IPS-18a (cell line): ENCODE measurements around the gene EHMT1.
"Not testable (repeated sequence)": the region's sequence is repeated elsewhere in the genome, so short reads cannot be mapped to it uniquely, and the experiment has no call there.

ENCODE experiments used
- H3K27ac ChIP-seq: one replicate; pipeline ENCODE4 v1.5.1; 2013; ENCODE audit warnings: low read length
- H3K27me3 ChIP-seq: one replicate; pipeline ENCODE4 v1.6.1; 2013; ENCODE audit warnings: mild to moderate bottlenecking, low read length; ENCODE audit not compliant: control insufficient read depth, insufficient read depth
- H3K36me3 ChIP-seq: one replicate; pipeline ENCODE4 v1.6.1; 2013; ENCODE audit warnings: low read depth, low read length; ENCODE audit not compliant: control insufficient read depth
- H3K4me1 ChIP-seq: one replicate; pipeline ENCODE4 v1.6.1; 2013; ENCODE audit warnings: low read depth, low read length; ENCODE audit not compliant: control insufficient read depth
- H3K4me3 ChIP-seq: one replicate; pipeline ENCODE4 v1.5.1; 2013; ENCODE audit warnings: low read length
- H3K9ac ChIP-seq: one replicate; pipeline ENCODE4 v1.6.1; 2013; ENCODE audit warnings: mild to moderate bottlenecking, low read length, moderate library complexity
- H3K9me3 ChIP-seq: one replicate; pipeline ENCODE4 v1.6.1; 2013; ENCODE audit warnings: low read depth, low read length; ENCODE audit not compliant: control insufficient read depth

The EHMT1 gene

DNA sequence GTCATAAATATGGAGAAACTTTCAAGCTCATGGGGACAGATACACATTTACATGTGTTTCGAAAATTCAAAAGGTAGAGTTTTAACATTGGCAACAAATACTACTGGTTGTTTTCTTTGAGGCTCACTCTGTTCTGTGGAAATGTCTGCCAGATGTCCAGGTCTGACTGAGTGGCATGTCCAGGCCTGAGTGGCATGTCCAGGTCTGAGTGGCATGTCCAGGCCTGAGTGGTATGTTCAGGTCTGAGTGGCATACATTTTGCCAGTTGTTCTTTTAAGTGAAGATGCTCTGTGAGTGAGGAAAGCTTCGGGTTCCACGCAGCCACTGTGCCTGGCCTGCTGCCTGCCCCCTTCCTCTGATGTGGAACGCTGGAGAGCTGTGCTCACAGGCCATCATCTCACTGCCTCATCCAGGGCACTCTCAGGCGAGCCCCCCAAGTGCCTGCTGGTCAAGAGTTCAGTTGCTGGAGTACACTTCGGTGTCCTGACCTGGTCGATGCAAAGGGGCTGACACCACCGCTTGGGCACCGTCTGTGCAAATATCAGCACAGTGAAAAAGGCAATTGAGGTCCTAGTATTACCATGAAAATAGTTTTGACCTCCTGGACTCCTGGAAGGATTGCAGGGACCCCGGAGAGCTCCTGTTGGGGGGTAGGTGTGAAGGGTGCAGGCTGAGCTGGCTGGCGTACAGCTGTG, 89.9 kb downstream of the EHMT1 start:
- Histone ChIP-seq H3K4me3 (no peak overlapping the region), H3K9me3 (no peaks in the 10 kb centered on the region), H3K27me3 (no peaks in the 10 kb centered on the region), H3K36me3 (peaks cover 5% of the 10 kb centered on the region), H3K9ac (no peak overlapping the region), H3K4me1 (peaks cover 17% of the 10 kb centered on the region), H3K27ac (no peak overlapping the region)

DNA sequence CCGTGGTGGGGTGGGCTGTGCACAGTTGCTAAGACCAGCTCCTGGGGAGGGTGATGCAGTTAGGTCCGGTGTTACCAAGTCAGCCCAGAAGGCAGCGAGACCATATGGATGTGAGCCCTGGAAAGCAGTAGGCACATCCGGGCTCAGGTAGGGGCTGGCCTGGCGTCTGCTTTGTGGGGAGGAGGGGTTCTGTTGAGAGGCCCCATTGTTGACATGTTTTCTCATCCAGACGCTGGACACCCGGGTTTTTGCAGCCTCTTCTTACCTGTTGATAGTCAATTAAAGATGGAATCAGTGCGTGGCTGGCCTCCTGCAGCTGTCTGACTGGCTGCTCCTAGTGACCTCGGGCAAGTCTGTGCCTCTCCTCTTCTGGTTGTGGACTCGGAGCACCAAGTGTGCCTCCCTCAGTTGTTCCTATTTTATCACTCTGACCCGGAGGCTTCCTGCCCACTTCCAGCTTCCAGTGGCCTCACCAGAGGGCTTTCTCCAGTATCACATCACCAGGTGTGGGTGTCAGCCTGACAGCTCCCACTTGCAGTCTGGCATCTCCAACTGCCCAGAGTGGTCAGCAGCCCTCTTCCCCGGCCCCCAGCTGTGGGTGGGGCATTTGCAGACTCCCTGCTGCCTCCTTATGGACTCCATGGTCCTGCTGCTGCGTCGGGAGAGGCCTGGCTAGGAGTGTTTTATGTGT, 90.8 kb downstream of the EHMT1 start:
- Histone ChIP-seq H3K4me1 (peaks cover 17% of the 10 kb centered on the region), H3K27me3 (no peaks in the 10 kb centered on the region), H3K36me3 (peaks cover 5% of the 10 kb centered on the region), H3K4me3 (no peak overlapping the region), H3K27ac (no peak overlapping the region), H3K9ac (no peak overlapping the region), H3K9me3 (no peaks in the 10 kb centered on the region)

DNA sequence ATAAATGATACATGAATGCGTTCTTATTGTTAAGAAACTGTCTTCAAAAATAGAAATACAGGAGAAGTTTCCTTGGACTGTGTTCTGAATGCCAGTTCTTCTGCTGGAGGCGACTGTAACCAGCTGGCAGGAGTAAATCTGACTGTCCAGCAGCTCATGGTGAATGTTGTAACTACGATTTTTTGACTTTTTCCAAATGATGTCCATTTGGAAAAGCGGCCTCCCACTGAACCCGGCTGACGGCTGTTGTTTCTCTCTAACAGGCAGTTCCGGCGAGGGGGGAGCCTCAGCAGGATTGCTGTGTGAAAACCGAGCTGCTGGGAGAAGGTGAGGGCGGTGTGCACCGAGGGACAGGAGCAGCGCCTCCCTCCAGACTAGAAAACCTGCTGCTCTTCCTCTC, 91.9 kb downstream of the EHMT1 start:
- Histone ChIP-seq H3K4me3 (no peak overlapping the region), H3K9me3 (no peaks in the 10 kb centered on the region), H3K9ac (no peak overlapping the region), H3K36me3 (peaks cover 11% of the 10 kb centered on the region), H3K4me1 (peaks cover 11% of the 10 kb centered on the region), H3K27ac (no peak overlapping the region), H3K27me3 (no peaks in the 10 kb centered on the region)

DNA sequence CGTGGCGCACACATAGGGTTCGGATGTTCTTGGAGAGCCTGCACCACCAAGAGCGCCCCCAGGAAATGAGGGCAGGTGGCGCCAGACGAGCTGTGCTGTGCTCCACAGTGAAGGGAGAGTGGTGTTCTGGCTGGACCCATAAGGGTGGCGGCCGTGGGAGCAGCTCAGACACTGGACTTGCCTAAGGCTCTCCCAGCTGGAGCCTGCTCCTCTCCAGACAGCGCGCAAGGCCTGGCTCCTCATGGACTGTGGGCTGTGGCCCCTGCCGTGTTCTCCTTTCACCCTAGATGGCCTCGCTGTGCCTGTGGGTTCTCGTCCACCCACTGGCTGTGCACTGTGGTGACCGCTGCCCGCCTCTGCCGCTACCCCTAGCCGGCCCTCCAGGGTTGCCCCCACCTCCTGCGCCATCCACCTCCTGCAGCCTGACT, 92.9 kb downstream of the EHMT1 start:
- H3K36me3 ChIP-seq, result peaks cover 14% of the 10 kb centered on the region
- peaks cover 11% of the 10 kb centered on the region for H3K4me1 ChIP-seq
- H3K9me3 ChIP-seq, result no peaks in the 10 kb centered on the region
- H3K4me3 ChIP-seq, result no peak overlapping the region
- H3K9ac ChIP-seq, result no peak overlapping the region
- H3K27ac ChIP-seq, result no peak overlapping the region
- no peaks in the 10 kb centered on the region for H3K27me3 ChIP-seq

DNA sequence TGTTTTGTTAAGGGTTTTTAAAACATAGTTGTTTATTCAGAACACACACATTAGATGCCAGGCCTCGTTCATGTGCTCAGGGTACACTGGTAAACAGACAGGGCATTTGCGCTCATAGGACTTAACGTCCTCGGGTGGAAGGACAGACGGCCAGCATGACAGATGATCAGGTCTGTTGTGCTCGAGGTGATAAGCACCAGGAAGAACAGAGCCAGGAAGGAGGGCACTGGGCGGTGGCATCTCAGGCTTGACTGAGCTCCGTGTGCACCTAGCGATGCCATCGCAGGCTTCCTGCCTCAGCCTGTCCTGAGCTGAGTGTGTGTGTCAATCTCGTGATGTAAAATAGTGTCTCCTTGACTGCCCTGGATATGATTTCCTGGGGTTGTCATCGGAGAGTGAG, 96.5 kb downstream of the EHMT1 start:
- Histone ChIP-seq H3K36me3 (peaks cover 39% of the 10 kb centered on the region), H3K27ac (no peak overlapping the region), H3K27me3 (no peaks in the 10 kb centered on the region), H3K9ac (no peak overlapping the region), H3K9me3 (no peaks in the 10 kb centered on the region), H3K4me1 (peaks cover 2% of the 10 kb centered on the region), H3K4me3 (no peak overlapping the region)

DNA sequence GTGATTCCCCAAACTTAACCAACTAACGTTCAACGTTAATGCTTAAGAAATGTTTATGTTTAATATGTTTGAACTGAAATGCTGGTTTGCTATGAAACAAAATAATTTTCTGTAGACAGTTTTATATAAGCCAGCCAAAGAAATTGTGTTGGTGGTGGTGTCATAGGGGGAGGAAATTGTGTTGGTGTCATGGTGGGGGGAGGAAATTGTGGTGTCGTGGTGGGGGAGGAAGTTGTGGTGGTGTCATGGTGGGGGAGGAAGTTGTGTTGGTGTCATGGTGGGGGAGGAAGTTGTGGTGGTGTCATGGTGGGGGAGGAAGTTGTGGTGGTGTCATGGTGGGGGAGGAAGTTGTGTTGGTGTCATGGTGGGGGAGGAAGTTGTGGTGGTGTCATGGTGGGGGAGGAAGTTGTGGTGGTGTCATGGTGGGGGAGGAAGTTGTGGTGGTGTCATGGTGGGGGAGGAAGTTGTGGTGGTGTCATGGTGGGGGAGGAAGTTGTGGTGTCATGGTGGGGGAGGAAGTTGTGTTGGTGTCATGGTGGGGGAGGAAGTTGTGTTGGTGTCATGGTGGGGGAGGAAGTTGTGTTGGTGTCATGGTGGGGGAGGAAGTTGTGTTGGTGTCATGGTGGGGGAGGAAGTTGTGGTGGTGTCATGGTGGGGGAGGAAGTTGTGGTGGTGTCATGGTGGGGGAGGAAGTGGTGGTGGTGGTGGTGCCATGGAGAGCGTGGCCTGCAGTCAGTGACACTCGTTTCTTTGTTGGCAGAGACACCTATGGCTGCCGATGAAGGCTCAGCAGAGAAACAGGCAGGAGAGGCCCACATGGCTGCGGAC, 97.3 kb downstream of the EHMT1 start:
- not testable (repeated sequence) for H3K27me3 ChIP-seq, H3K27ac ChIP-seq, H3K4me1 ChIP-seq, H3K4me3 ChIP-seq, H3K9ac ChIP-seq, H3K9me3 ChIP-seq
- H3K36me3 ChIP-seq, result peaks cover 38% of the 10 kb centered on the region

DNA sequence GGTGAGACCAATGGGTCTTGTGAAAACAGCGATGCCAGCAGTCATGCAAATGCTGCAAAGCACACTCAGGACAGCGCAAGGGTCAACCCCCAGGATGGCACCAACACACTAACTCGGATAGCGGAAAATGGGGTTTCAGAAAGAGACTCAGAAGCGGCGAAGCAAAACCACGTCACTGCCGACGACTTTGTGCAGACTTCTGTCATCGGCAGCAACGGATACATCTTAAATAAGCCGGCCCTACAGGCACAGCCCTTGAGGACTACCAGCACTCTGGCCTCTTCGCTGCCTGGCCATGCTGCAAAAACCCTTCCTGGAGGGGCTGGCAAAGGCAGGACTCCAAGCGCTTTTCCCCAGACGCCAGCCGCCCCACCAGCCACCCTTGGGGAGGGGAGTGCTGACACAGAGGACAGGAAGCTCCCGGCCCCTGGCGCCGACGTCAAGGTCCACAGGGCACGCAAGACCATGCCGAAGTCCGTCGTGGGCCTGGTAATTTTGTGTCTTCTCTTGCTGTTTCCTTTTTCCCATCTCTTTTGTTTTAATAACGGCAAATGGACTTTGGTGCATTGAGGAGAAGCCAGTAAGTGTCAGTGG, 98.0 kb downstream of the EHMT1 start:
- Histone ChIP-seq H3K4me1 (no peaks in the 10 kb centered on the region), H3K9me3 (no peaks in the 10 kb centered on the region), H3K4me3 (no peak overlapping the region), H3K27ac (no peak overlapping the region), H3K9ac (no peak overlapping the region), H3K36me3 (peaks cover 35% of the 10 kb centered on the region), H3K27me3 (no peaks in the 10 kb centered on the region)

DNA sequence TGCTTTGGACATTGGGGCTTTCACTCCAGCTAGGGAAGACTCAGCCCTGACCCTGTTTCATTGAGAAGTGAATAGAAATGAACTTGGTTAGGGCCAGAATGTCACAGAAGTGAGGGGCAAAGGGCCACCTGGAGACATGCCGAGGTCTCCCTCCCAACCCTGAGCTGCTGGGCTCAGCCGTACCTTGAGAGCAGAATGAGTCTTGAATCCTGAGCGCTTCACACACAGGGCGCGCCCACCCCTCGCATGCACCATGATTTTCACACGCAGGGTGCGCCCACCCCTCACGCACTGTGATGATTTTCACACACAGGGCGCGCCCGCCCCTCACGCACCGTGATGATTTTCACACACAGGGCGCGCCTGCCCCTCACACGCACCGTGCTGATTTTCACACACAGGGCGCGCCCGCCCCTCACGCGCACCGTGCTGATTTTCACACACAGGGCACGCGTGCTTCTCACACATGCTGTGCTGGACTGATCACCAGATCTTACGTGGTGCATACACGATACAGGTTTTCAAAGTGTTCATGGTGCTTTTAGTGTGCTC, 99.0 kb downstream of the EHMT1 start:
- Histone ChIP-seq H3K27ac (no peak overlapping the region), H3K36me3 (peaks cover 35% of the 10 kb centered on the region), H3K9me3 (no peaks in the 10 kb centered on the region), H3K9ac (no peak overlapping the region), H3K27me3 (no peaks in the 10 kb centered on the region), H3K4me1 (no peaks in the 10 kb centered on the region), H3K4me3 (no peak overlapping the region)

DNA sequence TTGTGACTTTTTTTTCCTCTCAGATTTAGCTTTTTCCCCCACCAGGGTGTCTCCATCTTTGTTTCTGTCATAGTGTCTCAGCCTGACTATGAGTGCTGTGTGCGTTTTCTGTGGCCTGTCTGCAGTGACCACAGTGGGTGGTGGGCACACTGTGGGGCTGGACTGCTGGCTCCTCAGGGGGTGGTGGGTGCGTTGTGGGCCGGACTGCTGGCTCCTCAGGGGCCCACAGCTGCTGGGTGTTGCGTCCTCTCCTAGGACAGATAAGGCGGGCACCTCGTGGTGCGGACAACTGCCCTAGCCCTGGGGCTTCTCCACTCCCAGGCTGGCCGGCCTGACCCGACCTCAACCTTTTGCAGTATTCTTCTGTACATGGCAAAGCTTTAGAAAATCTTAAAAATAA, 100.4 kb downstream of the EHMT1 start:
- no peak overlapping the region for H3K4me3 ChIP-seq

DNA sequence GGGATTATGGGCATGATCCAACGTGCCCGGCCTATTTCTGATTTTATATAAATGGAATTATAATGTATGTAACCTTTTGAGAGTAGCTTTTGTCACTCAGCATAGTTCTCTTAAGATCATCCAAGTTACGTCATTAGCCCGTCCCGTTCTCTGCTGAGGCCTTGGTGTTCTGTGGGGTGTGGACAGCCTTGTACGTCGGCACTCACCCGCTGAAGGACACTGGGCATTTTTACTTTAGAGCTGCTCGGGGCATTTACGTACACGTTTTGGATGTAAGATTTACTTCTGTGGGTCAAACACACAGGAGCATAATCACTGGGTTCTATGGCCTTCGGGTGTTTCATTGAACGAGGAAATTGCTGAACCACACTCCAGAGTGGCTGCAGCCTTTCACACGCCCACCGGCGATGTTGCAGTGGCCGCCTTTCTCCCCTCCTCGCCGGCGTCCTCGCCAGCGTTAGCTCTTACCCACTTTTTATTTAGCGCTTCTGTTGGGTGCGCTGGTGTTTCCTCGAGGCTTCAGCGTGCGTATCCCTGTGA, 101.8 kb downstream of the EHMT1 start:
- Histone ChIP-seq H3K27me3 (no peaks in the 10 kb centered on the region), H3K4me3 (no peak overlapping the region), H3K27ac (no peak overlapping the region), H3K9ac (no peak overlapping the region), H3K4me1 (peaks cover 7% of the 10 kb centered on the region), H3K9me3 (no peaks in the 10 kb centered on the region), H3K36me3 (peaks cover 29% of the 10 kb centered on the region)

More for the DNA sequence above, 100.4 kb downstream of the EHMT1 start:
- H3K27me3 ChIP-seq, result no peaks in the 10 kb centered on the region
- no peaks in the 10 kb centered on the region for H3K9me3 ChIP-seq
- H3K4me1 ChIP-seq, result peaks cover 7% of the 10 kb centered on the region
- peaks cover 35% of the 10 kb centered on the region for H3K36me3 ChIP-seq
- H3K27ac ChIP-seq, result no peak overlapping the region
- H3K9ac ChIP-seq, result no peak overlapping the region

DNA sequence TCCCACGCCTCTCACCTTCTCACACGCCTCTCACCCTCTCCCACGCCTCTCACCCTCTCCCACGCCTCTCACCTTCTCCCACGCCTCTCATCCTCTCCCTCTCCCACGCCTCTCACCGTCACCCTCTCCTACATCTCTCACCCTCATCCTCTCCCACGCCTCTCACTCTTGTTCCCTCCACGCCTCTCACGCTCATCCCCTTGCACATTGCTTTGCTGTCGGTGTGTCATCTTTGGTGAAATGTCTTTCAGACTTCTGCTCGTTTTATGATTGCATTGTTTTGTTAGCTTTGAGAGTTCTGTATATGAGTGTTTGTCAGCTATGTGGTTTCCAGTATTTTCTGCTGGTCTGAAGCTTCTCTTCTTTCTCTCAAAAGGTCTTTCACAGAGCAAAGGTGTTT, 102.7 kb downstream of the EHMT1 start:
- peaks cover 30% of the 10 kb centered on the region for H3K36me3 ChIP-seq

More for the DNA sequence above, 102.7 kb downstream of the EHMT1 start:
- no peaks in the 10 kb centered on the region for H3K9me3 ChIP-seq
- H3K4me3 ChIP-seq, result no peak overlapping the region
- no peak overlapping the region for H3K9ac ChIP-seq
- peaks cover 7% of the 10 kb centered on the region for H3K4me1 ChIP-seq
- H3K27me3 ChIP-seq, result no peaks in the 10 kb centered on the region
- no peak overlapping the region for H3K27ac ChIP-seq
